HG03558 (cell line): ENCODE measurements around the gene ABHD10.

Source experiments
- ATAC-seq: cut with Tn5 transposase; IDR thresholded peaks from one replicate; pipeline ENCODE4 v1.9.1; 2021; ENCODE audit warnings: moderate number of reproducible peaks; ENCODE audit not compliant: unreplicated experiment; ENCODE audit errors: extremely low read depth

ABHD10 gene

GRCh38 chr3:111961461-111962164 is 17.2 kb upstream of the ABHD10 start:
- no peak for ATAC-seq

- no peak for ATAC-seq
These were observed 15.4 kb upstream of the ABHD10 start for GRCh38 chr3:111963424-111963823.

- no peak for ATAC-seq
These were observed 13.3 kb upstream of the ABHD10 start for GRCh38 chr3:111965484-111965883.

- no peak for ATAC-seq
These were observed 11.8 kb upstream of the ABHD10 start for GRCh38 chr3:111967068-111967467.

GRCh38 chr3:111967651-111968274 is 11.1 kb upstream of the ABHD10 start:
- ATAC-seq = peak; percentile 94

- no peak for ATAC-seq
These were observed 10.3 kb upstream of the ABHD10 start for GRCh38 chr3:111968319-111969054.

GRCh38 chr3:111970376-111970775 is 8.4 kb upstream of the ABHD10 start:
- ATAC-seq = no peak

- no peak for ATAC-seq
These were observed 7.2 kb upstream of the ABHD10 start for GRCh38 chr3:111971533-111972130.

GRCh38 chr3:111972891-111973290 is 5.9 kb upstream of the ABHD10 start:
- no peak for ATAC-seq

GRCh38 chr3:111975131-111975530 is 3.7 kb upstream of the ABHD10 start:
- no peak for ATAC-seq

- ATAC-seq = no peak
These were observed 2.6 kb upstream of the ABHD10 start for GRCh38 chr3:111976254-111976653.

GRCh38 chr3:111979434-111980038 is 710 bp downstream of the ABHD10 start:
- peak; percentile 17 for ATAC-seq

- no peak for ATAC-seq
These were observed 2.1 kb downstream of the ABHD10 start for GRCh38 chr3:111980716-111981456.

- ATAC-seq = no peak
These were observed 2.6 kb downstream of the ABHD10 start for GRCh38 chr3:111981457-111981763.

- no peak for ATAC-seq
These were observed 5.9 kb downstream of the ABHD10 start for GRCh38 chr3:111984636-111985298.

GRCh38 chr3:111986800-111987199 is 8.0 kb downstream of the ABHD10 start:
- no peak for ATAC-seq

- ATAC-seq = peak; percentile 91
These were observed 10.3 kb downstream of the ABHD10 start for GRCh38 chr3:111989061-111989678.

GRCh38 chr3:111993038-111993437 is 14.2 kb downstream of the ABHD10 start:
- ATAC-seq = no peak
